ENCODE results near the gene CDX2.

DNA sequence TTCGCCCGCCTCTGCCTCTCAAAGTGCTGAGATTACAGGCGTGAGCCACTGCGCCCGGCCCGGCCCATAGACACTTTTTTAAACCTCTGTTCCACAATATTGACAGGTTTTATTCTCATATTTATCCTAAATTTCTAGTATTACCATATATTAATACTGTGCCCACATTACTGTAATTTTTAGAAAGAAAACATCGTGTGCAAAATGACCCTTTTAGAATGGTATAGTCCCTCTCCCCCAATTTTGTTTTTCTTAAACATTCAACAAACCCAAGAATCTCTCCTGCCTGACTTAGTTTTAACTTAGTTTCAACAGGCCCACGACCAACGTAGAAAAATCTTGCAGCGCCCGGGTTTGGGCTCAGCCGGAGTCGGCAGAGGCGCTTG is 9.1 kb downstream of the CDX2 start:
- TF ChIP-seq, protein P1, sequence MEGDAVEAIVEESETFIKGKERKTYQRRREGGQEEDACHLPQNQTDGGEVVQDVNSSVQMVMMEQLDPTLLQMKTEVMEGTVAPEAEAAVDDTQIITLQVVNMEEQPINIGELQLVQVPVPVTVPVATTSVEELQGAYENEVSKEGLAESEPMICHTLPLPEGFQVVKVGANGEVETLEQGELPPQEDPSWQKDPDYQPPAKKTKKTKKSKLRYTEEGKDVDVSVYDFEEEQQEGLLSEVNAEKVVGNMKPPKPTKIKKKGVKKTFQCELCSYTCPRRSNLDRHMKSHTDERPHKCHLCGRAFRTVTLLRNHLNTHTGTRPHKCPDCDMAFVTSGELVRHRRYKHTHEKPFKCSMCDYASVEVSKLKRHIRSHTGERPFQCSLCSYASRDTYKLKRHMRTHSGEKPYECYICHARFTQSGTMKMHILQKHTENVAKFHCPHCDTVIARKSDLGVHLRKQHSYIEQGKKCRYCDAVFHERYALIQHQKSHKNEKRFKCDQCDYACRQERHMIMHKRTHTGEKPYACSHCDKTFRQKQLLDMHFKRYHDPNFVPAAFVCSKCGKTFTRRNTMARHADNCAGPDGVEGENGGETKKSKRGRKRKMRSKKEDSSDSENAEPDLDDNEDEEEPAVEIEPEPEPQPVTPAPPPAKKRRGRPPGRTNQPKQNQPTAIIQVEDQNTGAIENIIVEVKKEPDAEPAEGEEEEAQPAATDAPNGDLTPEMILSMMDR (conservative IDR thresholded peaks at IDR 0.05; ENCODE audit: low read depth, low read length), result no peak
- no peak for TF ChIP-seq EZH2 (IDR thresholded peaks at IDR 0.05; ENCODE audit: borderline replicate concordance, low read depth, low read length, poor library complexity, severe bottlenecking)

Measured in A673 (cell line).